Right lobe of liver (tissue), 6 donors: Measurements from ENCODE around the gene ANO7. TPM values are rescaled to one million over a fixed set of nuclear protein-coding genes. Genes with fewer than 3 reads are reported as not detected.

Experiments
- ATAC-seq, 4 donors: fragments of 200-7000 bp; cut with Tn5 transposase; one replicate each; pipeline ENCODE4 v1.9.1; 2020; ENCODE audit warnings: mild to moderate bottlenecking in 4 of 4, moderate library complexity in 4 of 4
- DNase-seq, 3 donors: peaks; one replicate each; pipeline ENCODE4 v3.0.0-alpha.2; 2020
- H3K27ac ChIP-seq, 3 donors: fragments of 200-600 bp; one replicate each; pipeline ENCODE4 v1.8.0; 2022
- H3K27me3 ChIP-seq, 2 donors: fragments of 200-600 bp; one replicate each; pipeline ENCODE4 v1.8.0; 2022
- H3K36me3 ChIP-seq, 4 donors: fragments of 200-600 bp; sonication (generic) in 1 of 4; one replicate each; pipeline versions ENCODE4 v1.5.1 to v1.8.0; 2017 to 2022; ENCODE audit warnings: control low read depth in 1 of 4
- H3K4me1 ChIP-seq, 4 donors: fragments of 200-600 bp; sonication (generic) in 1 of 4; one replicate each; pipeline versions ENCODE4 v1.5.1 to v1.8.0; 2017 to 2022; ENCODE audit warnings: control low read depth in 1 of 4
- H3K4me3 ChIP-seq, 3 donors: fragments of 200-600 bp; one replicate each; pipeline ENCODE4 v1.8.0; 2022
- H3K9me3 ChIP-seq, 4 donors: fragments of 200-600 bp; sonication (generic) in 1 of 4; one replicate each; pipeline versions ENCODE4 v1.5.1 to v1.8.0; 2017 to 2022; ENCODE audit warnings: control low read depth in 1 of 4
- POLR2A ChIP-seq: fragments of 450-650 bp; IDR thresholded peaks from one replicate; pipeline ENCODE4 v1.6.1; 2017; ENCODE audit warnings: antibody characterized with exemption, mild to moderate bottlenecking
- WGBS: methylation state at CpG from one replicate; pipeline ENCODE4 v1.1.6; 2018; ENCODE audit warnings: low coverage, low lambda C conversion rate; ENCODE audit not compliant: insufficient coverage; ENCODE audit errors: missing lambda C conversion rate; 5-methylcytosine and 5-hydroxymethylcytosine counted together
- intact Hi-C, 2 donors: fragments of 100-400 bp; cut with DNase I; formaldehyde crosslinking; loops; one replicate each; pipeline versions ENCODE4 v1.11.2 to v1.14.1; 2022
- total RNA-seq, 6 experiments: library from RNA; depleted of rRNA in 2 of 6; stranded (reverse); fragments of >200 nt in 2 of 6; fragmentation: NEBNext Ultra II Directional in 3 of 6; extraction: Animal tissue kit (Norgen Biotek cat#: 25700) in 3 of 6; gene quantifications; one replicate each; pipeline versions ENCODE4 v1.1.0 to v1.2.4, GENCODE V29; 2016 to 2023
- TF ChIP-seq, protein P1 (sequence below), 4 donors: fragments of 200-600 bp in 3 of 4; fragments of 450-650 bp in 1 of 4; IDR thresholded peaks; one replicate each; pipeline versions ENCODE4 v1.5.1 to v1.8.0; 2016 to 2022; ENCODE audit warnings: antibody characterized with exemption in 4 of 4, mild to moderate bottlenecking in 2 of 4
- donor health status: DM: no; HTN: yes; CAD: no.
- donor health status: DM: no; HTN: no; CAD: no.
- donor health status: DM: no; HTN: no; CAD: no.
- donor health status: DM: no; HTN: yes; CAD: no.
- donor health status: DM: no; HTN: yes; CAD: no.

The ANO7 gene
- total RNA-seq, 6 experiments from 2014 or later, result 0.61 to 2.4 (median 0.97) TPM

DNA sequence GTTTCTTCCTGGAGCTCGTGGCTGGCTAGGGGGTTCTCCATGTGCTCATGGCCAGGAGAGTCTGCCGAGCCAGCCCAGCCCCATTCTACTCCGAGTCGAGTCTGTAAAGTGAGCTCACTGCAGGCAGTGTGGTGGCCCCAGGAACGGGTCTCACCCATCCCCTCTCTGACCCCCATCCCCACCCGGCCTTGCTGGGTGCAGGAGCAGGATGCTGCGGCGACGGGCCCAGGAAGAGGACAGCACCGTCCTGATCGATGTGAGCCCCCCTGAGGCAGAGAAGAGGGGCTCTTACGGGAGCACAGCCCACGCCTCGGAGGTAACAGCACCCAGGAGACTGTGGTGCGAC lies 1.4 kb downstream of the ANO7 start:
- intact Hi-C loops, result no loop called here
- Histone ChIP-seq H3K27ac (no peak overlapping the region), H3K36me3 (no peaks in the 10 kb centered on the region), H3K4me1 (no peaks in the 10 kb centered on the region), H3K4me3 (no peak overlapping the region), H3K27me3 (no peaks in the 10 kb centered on the region), H3K9me3 (no peaks in the 10 kb centered on the region)
- no peak for TF ChIP-seq POLR2A
- TF ChIP-seq, protein P1, sequence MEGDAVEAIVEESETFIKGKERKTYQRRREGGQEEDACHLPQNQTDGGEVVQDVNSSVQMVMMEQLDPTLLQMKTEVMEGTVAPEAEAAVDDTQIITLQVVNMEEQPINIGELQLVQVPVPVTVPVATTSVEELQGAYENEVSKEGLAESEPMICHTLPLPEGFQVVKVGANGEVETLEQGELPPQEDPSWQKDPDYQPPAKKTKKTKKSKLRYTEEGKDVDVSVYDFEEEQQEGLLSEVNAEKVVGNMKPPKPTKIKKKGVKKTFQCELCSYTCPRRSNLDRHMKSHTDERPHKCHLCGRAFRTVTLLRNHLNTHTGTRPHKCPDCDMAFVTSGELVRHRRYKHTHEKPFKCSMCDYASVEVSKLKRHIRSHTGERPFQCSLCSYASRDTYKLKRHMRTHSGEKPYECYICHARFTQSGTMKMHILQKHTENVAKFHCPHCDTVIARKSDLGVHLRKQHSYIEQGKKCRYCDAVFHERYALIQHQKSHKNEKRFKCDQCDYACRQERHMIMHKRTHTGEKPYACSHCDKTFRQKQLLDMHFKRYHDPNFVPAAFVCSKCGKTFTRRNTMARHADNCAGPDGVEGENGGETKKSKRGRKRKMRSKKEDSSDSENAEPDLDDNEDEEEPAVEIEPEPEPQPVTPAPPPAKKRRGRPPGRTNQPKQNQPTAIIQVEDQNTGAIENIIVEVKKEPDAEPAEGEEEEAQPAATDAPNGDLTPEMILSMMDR (IDR thresholded peaks at IDR 0.05), result no peak
- WGBS, result 70% methylated on average over 2 of the region's 15 CpGs
- DNase-seq, result no peak
- peak in 1 of 4 donors; percentile 8 for ATAC-seq

DNA sequence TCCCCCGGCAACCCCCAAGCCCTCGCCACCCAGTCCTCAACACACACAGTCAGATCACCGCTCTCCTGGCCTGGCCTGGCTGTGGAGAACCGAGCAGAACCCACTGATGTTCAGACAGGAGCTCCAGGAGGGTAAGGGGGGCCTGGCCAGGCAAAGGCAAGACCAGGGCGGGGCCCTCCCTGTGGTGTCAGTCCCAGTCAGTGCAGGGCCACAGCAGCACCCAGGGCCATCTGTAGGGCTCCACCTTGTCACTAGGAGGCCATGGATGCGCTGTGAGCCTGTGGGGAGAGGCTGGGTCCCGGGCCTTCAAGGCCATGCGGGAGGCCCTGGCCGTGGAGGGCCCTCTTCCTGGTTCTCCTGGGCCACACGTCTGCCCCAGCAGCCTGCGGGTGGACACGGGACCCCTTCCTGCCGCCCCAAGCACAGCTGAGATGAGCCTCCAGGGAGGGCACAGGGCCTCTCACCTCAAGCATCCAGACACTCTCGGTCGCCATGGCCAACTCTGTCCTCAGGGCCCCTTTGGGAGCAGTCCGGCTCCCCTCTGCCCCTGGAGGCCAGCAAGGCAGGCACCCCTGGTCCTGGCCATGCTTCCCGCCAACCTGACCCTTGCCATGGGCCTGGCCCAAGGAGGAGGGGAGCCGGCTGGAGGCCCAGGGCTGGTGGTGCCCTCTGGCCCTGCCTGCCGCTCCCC lies 2.0 kb downstream of the ANO7 start:
- intact Hi-C loops, result no loop called here
- peak in 1 of 3 donors; percentile 49 for DNase-seq
- WGBS, result no CpG with 5 or more reads among the region's 19 CpGs
- ATAC-seq, result peak in 3 of 4 donors; percentile 17 to 24 (median 17)
- Histone ChIP-seq H3K27ac (no peak overlapping the region), H3K9me3 (no peaks in the 10 kb centered on the region), H3K27me3 (no peaks in the 10 kb centered on the region), H3K4me1 (no peaks in the 10 kb centered on the region), H3K36me3 (no peaks in the 10 kb centered on the region), H3K4me3 (no peak overlapping the region)
- TF ChIP-seq, protein P1 (IDR thresholded peaks at IDR 0.05), result no peak
- TF ChIP-seq POLR2A, result no peak

- H3K4me3 ChIP-seq, result no peak overlapping the region
- ATAC-seq, result no peak
- no peaks in the 10 kb centered on the region for H3K9me3 ChIP-seq
- H3K27me3 ChIP-seq, result no peaks in the 10 kb centered on the region
- 76% methylated on average over 5 of the region's 14 CpGs for WGBS
- intact Hi-C loops, result no loop called here
- no peak for TF ChIP-seq POLR2A
- TF ChIP-seq, protein P1 (IDR thresholded peaks at IDR 0.05), result no peak
- H3K27ac ChIP-seq, result no peak overlapping the region
- no peaks in the 10 kb centered on the region for H3K4me1 ChIP-seq
- no peak for DNase-seq
- H3K36me3 ChIP-seq, result no peaks in the 10 kb centered on the region
These were observed 2.6 kb downstream of the ANO7 start for GRCh38 chr2:241191081-241191480.

GRCh38 chr2:241193271-241193670 lies 4.8 kb downstream of the ANO7 start:
- WGBS, result 90% methylated on average over 5 of the region's 8 CpGs
- DNase-seq (peak in 1 of 3 donors; percentile 22), ATAC-seq (no peak)
- no peak for TF ChIP-seq POLR2A
- TF ChIP-seq, protein P1 (IDR thresholded peaks at IDR 0.05), result no peak
- Histone ChIP-seq H3K36me3 (no peaks in the 10 kb centered on the region), H3K4me1 (no peaks in the 10 kb centered on the region), H3K4me3 (no peak overlapping the region), H3K27me3 (no peaks in the 10 kb centered on the region), H3K27ac (no peak overlapping the region), H3K9me3 (no peaks in the 10 kb centered on the region)
- intact Hi-C loops, result no loop called here
